ENCODE measurements around the gene TTC28. TPM values are rescaled to one million over a fixed set of nuclear protein-coding genes. Genes with fewer than 3 reads are reported as not detected.

The TTC28 gene
- total and polyA plus RNA-seq, 7 experiments from 2014 or later: 0.50 to 8.3 (median 4.2) TPM

DNA sequence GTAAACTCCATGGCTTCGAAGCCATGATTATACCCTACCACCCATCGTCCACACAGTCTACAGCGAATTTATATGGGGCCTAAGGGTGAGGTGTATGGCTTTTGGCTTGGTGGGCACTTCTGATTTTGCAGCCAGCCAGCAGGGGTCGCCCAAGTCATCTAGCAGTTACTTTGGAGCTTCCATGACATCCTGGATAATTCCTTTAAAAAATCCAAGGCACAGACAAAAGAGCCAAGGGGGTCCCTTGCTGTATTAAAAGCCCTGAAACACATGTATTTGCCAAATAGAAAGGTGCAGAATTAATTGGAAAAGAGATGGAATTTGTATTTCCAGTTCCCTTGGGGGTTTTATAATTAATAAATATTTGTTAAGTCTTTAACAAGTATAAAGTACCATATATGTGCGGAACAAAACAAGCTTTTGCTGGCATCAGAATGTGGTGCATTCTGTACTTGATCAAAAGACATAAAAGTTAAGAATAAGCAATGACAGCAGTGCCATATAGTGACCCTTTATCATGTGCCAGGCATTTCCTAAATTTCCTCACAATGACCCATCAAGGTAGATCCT, 627.8 kb downstream of the TTC28 start:
- H3K4me3 ChIP-seq (ENCODE audit: low read length): no peak overlapping the region
- H3K36me3 Mint-ChIP-seq: no peaks in the 10 kb centered on the region
- H3K4me3 Mint-ChIP-seq: no peak overlapping the region
- no peaks in the 10 kb centered on the region for H3K27me3 ChIP-seq (ENCODE audit: control insufficient read depth in 2 of 2, insufficient read depth in 2 of 2, low read length in 2 of 2)
- intact Hi-C loops (cut with micrococcal nuclease): loop anchor here (1.0 to 10.0 kb wide), 3 partner anchors 390 to 543 kb away; no protein-coding TSS in a partner anchor
- ATAC-seq (no peak), DNase-seq (peak in 5 of 9 donors; percentile 4 to 19 (median 11))
- ChIA-PET POLR2A (no interaction called here), CTCF (interaction anchor here (0.5 to 1.2 kb wide), 2 partner anchors 32 to 539 kb away, joined by 3 to 4 read pairs; no protein-coding TSS in a partner anchor)
- no peaks in the 10 kb centered on the region for H3K9me3 Mint-ChIP-seq
- H3K4me1 ChIP-seq (ENCODE audit: control insufficient read depth in 2 of 2, insufficient read depth in 2 of 2, low read length in 2 of 2): no peaks in the 10 kb centered on the region
- H3K4me1 Mint-ChIP-seq: peaks cover 0 to 2% (median 0%) of the 10 kb centered on the region in 7 donors
- no peak overlapping the region for H3K27ac ChIP-seq (ENCODE audit: low read depth, low read length)
- H3K36me3 ChIP-seq (ENCODE audit: control insufficient read depth in 2 of 3, insufficient read depth in 3 of 3, low read length in 3 of 3): no peaks in the 10 kb centered on the region
- H3K9me3 ChIP-seq (ENCODE audit: control insufficient read depth in 2 of 3, low read length in 3 of 3): no peaks in the 10 kb centered on the region
- H3K27ac Mint-ChIP-seq: no peak overlapping the region
- peaks cover 0 to 5% (median 0%) of the 10 kb centered on the region in 5 donors for H3K27me3 Mint-ChIP-seq

DNA sequence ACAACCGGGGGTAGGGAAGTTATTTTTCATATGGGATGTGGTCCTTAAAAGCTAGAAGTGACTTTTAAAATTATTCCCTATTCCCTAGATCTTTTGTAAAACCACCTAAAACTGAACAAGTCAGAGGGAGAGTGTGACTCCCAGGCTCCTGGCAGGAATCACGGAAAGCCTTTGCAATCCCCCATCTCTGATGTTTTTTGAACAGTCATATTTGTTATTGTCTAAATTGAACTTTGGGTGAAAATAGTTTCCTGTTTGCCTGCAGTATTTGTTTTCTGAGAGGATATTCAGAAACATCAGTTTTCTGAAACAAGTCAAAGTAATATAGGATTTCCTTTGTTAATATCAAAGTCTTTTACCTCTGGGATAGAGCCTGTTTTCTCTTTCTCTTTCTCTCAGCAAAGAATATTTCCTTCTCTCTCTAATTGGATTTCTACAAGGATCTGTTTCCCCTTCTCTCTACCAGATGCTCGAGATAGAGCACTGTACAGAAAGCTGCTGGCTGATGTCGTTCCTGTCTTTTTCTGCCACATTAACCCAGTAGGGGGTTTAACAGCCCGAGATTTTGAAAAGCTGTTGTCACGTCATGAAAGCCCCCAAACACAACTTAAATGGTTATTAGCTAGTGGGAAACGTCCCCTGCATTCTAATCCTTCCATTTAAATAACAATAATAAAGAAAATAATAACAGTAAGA, 628.4 kb downstream of the TTC28 start:
- POLR2A ChIA-PET: no interaction called here
- H3K27me3 Mint-ChIP-seq: peaks cover 0 to 3% (median 0%) of the 10 kb centered on the region in 5 donors
- H3K27me3 ChIP-seq (ENCODE audit: control insufficient read depth in 2 of 2, insufficient read depth in 2 of 2, low read length in 2 of 2): no peaks in the 10 kb centered on the region
- CTCF ChIA-PET: interaction anchor here (1.2 kb wide), 1 partner anchor 540 kb away, joined by 4 read pairs; no protein-coding TSS in a partner anchor
- DNase-seq: no peak
- H3K9me3 Mint-ChIP-seq: no peaks in the 10 kb centered on the region
- H3K27ac Mint-ChIP-seq: no peak overlapping the region
- no peaks in the 10 kb centered on the region for H3K36me3 ChIP-seq (ENCODE audit: control insufficient read depth in 2 of 3, insufficient read depth in 3 of 3, low read length in 3 of 3)
- H3K4me3 ChIP-seq (ENCODE audit: low read length): no peak overlapping the region
- intact Hi-C loops (cut with micrococcal nuclease): loop anchor here (1.0 to 10.0 kb wide), 3 partner anchors 391 to 544 kb away; no protein-coding TSS in a partner anchor
- H3K27ac ChIP-seq (ENCODE audit: low read depth, low read length): no peak overlapping the region
- H3K36me3 Mint-ChIP-seq: no peaks in the 10 kb centered on the region
- H3K4me3 Mint-ChIP-seq: no peak overlapping the region
- no peaks in the 10 kb centered on the region for H3K4me1 ChIP-seq (ENCODE audit: control insufficient read depth in 2 of 2, insufficient read depth in 2 of 2, low read length in 2 of 2)
- peaks cover 0 to 2% (median 0%) of the 10 kb centered on the region in 7 donors for H3K4me1 Mint-ChIP-seq
- no peak for ATAC-seq
- H3K9me3 ChIP-seq (ENCODE audit: control insufficient read depth in 2 of 3, low read length in 3 of 3): no peaks in the 10 kb centered on the region

DNA sequence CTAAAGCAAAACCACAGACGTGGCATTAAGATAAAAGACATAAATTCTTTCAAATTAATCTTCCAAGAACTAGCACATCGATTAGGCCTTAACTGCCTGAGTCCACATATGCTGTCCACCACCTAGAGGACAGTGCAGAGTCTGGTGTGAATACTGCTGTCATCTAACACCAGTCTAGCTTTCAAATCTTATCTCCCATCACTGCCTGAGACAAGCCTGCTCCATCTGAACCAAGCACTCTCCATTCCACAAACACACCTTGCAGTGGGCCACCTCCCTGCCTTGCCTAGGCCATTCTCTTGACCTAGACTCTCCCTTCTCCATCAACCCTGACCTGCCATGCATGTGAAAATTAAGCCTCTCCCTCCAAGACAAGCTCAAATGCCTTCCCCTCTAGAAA, 631.1 kb downstream of the TTC28 start:
- intact Hi-C loops (cut with micrococcal nuclease): no loop called here
- peaks cover 0 to 3% (median 0%) of the 10 kb centered on the region in 7 donors for H3K4me1 Mint-ChIP-seq
- Histone ChIP-seq H3K27ac (ENCODE audit: low read depth, low read length) (no peak overlapping the region), H3K4me3 (ENCODE audit: low read length) (no peak overlapping the region), H3K4me1 (ENCODE audit: control insufficient read depth in 2 of 2, insufficient read depth in 2 of 2, low read length in 2 of 2) (no peaks in the 10 kb centered on the region), H3K27me3 (ENCODE audit: control insufficient read depth in 2 of 2, insufficient read depth in 2 of 2, low read length in 2 of 2) (no peaks in the 10 kb centered on the region), H3K9me3 (ENCODE audit: control insufficient read depth in 2 of 3, low read length in 3 of 3) (no peaks in the 10 kb centered on the region), H3K36me3 (ENCODE audit: control insufficient read depth in 2 of 3, insufficient read depth in 3 of 3, low read length in 3 of 3) (no peaks in the 10 kb centered on the region)
- H3K27ac Mint-ChIP-seq: no peak overlapping the region
- H3K36me3 Mint-ChIP-seq: no peaks in the 10 kb centered on the region
- H3K27me3 Mint-ChIP-seq: no peaks in the 10 kb centered on the region
- no peaks in the 10 kb centered on the region for H3K9me3 Mint-ChIP-seq
- H3K4me3 Mint-ChIP-seq: no peak overlapping the region
- CTCF ChIA-PET: no interaction called here
- POLR2A ChIA-PET: no interaction called here
- ATAC-seq: no peak
- DNase-seq: no peak

DNA sequence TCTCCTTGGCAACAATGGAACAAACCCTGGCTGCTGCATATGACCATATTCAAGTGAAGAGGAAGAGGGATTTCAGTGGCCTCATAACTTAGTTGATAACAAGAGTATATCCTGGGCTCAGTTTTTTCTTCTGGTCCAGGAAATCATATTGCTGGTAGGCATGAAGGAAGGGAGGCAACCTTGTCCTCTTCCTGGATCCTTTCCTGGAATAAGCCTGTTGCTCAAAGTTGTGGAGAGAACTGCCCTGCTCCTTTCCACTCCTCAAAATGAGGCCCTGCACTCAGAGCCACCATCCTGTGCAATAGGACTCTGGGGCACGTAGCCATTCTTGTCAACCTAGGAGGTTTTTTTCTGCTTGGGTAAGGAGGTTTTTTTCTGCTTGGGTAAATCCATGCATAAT, 631.9 kb downstream of the TTC28 start:
- Histone ChIP-seq H3K4me3 (ENCODE audit: low read length) (no peak overlapping the region), H3K36me3 (ENCODE audit: control insufficient read depth in 2 of 3, insufficient read depth in 3 of 3, low read length in 3 of 3) (no peaks in the 10 kb centered on the region), H3K27ac (ENCODE audit: low read depth, low read length) (no peak overlapping the region), H3K27me3 (ENCODE audit: control insufficient read depth in 2 of 2, insufficient read depth in 2 of 2, low read length in 2 of 2) (no peaks in the 10 kb centered on the region), H3K4me1 (ENCODE audit: control insufficient read depth in 2 of 2, insufficient read depth in 2 of 2, low read length in 2 of 2) (no peaks in the 10 kb centered on the region), H3K9me3 (ENCODE audit: control insufficient read depth in 2 of 3, low read length in 3 of 3) (no peaks in the 10 kb centered on the region)
- Mint-ChIP-seq H3K4me3 (no peak overlapping the region), H3K4me1 (peaks cover 0 to 3% (median 0%) of the 10 kb centered on the region in 7 donors), H3K9me3 (peaks cover 0 to 1% (median 0%) of the 10 kb centered on the region in 11 donors), H3K36me3 (no peaks in the 10 kb centered on the region), H3K27ac (no peak overlapping the region), H3K27me3 (no peaks in the 10 kb centered on the region)
- ATAC-seq (no peak), DNase-seq (no peak)
- intact Hi-C loops (cut with micrococcal nuclease): no loop called here
- POLR2A ChIA-PET: no interaction called here
- CTCF ChIA-PET: interaction anchor here (0.6 kb wide), 1 partner anchor 897 kb away, joined by 3 read pairs; no protein-coding TSS in a partner anchor

DNA sequence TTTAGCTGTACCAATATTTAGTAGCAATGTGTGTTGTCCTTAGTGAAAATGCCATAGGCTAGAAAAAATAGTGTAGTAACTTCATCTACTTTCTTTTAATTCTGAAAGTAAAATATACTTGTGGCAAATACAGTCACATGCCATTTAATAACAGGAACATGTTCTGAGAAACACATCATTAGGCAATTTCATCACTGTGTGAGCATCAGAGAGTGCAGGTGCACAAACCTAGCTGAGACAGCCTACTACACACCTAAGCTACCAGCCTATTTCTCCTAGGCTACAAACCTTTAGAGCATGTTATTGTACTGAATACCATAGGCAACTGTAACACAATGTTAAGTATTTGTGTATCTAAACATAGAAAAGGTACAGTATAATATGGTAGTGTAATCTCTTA, 633.5 kb downstream of the TTC28 start:
- Mint-ChIP-seq H3K9me3 (peaks cover 0 to 1% (median 0%) of the 10 kb centered on the region in 11 donors), H3K4me3 (no peak overlapping the region), H3K27ac (no peak overlapping the region), H3K36me3 (no peaks in the 10 kb centered on the region), H3K27me3 (no peaks in the 10 kb centered on the region), H3K4me1 (peaks cover 0 to 3% (median 0%) of the 10 kb centered on the region in 7 donors)
- DNase-seq: no peak
- Histone ChIP-seq H3K27me3 (ENCODE audit: control insufficient read depth in 2 of 2, insufficient read depth in 2 of 2, low read length in 2 of 2) (no peaks in the 10 kb centered on the region), H3K9me3 (ENCODE audit: control insufficient read depth in 2 of 3, low read length in 3 of 3) (no peaks in the 10 kb centered on the region), H3K4me3 (ENCODE audit: low read length) (no peak overlapping the region), H3K27ac (ENCODE audit: low read depth, low read length) (no peak overlapping the region), H3K4me1 (ENCODE audit: control insufficient read depth in 2 of 2, insufficient read depth in 2 of 2, low read length in 2 of 2) (no peaks in the 10 kb centered on the region), H3K36me3 (ENCODE audit: control insufficient read depth in 2 of 3, insufficient read depth in 3 of 3, low read length in 3 of 3) (no peaks in the 10 kb centered on the region)
- ChIA-PET CTCF (no interaction called here), POLR2A (no interaction called here)
- intact Hi-C loops (cut with micrococcal nuclease): no loop called here
- ATAC-seq: no peak

DNA sequence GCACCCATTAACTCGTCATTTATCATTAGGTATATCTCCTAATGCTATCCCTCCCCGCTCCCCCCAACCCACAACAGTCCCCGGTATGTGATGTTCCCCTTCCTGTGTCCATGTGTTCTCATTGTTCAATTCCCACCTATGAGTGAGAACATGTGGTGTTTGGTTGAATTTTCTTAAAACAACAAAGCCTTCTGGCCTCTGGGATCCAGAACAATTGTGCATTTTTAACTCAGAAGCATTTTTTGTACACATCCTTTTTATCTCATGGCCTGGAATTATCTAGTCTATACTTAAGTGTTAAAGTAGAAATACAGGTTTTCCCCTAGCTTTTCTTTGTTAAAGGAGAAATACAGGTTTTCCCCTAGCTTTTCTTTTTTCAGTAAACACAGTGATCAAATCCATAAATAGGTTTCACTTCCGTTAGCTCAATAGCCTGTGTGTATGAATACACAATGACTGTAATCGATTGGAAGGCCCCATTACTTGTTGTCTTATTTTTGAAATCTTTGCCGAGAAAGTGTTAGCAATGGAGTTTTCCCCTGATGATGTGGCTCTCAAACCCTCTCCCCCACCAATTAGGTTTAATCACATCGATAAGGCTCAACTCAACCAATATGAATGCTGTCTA, 635.0 kb downstream of the TTC28 start:
- ATAC-seq (no peak), DNase-seq (no peak)
- Mint-ChIP-seq H3K9me3 (peaks cover 0 to 6% (median 0%) of the 10 kb centered on the region in 11 donors), H3K27ac (no peak overlapping the region), H3K36me3 (peaks cover 0 to 4% (median 0%) of the 10 kb centered on the region in 5 donors), H3K4me3 (no peak overlapping the region), H3K27me3 (no peaks in the 10 kb centered on the region), H3K4me1 (peaks cover 0 to 3% (median 0%) of the 10 kb centered on the region in 7 donors)
- CTCF ChIA-PET: interaction anchor here (0.6 kb wide), 2 partner anchors 24 to 149 kb away, joined by 3 to 4 read pairs; no protein-coding TSS in a partner anchor
- intact Hi-C loops (cut with micrococcal nuclease): no loop called here
- H3K27ac ChIP-seq (ENCODE audit: low read depth, low read length): no peak overlapping the region
- no peaks in the 10 kb centered on the region for H3K9me3 ChIP-seq (ENCODE audit: control insufficient read depth in 2 of 3, low read length in 3 of 3)
- no peaks in the 10 kb centered on the region for H3K27me3 ChIP-seq (ENCODE audit: control insufficient read depth in 2 of 2, insufficient read depth in 2 of 2, low read length in 2 of 2)
- no peak overlapping the region for H3K4me3 ChIP-seq (ENCODE audit: low read length)
- no peaks in the 10 kb centered on the region for H3K36me3 ChIP-seq (ENCODE audit: control insufficient read depth in 2 of 3, insufficient read depth in 3 of 3, low read length in 3 of 3)
- POLR2A ChIA-PET: no interaction called here
- H3K4me1 ChIP-seq (ENCODE audit: control insufficient read depth in 2 of 2, insufficient read depth in 2 of 2, low read length in 2 of 2): no peaks in the 10 kb centered on the region
